Astrocyte (in vitro differentiated cells and primary cell): ENCODE results near the gene LYPD6. TPM values are rescaled to one million over a fixed set of nuclear protein-coding genes. Genes with fewer than 3 reads are reported as not detected.

Experiments
- DNase-seq: peaks from one replicate; pipeline ENCODE4 v3.0.0-alpha.2; 2010; ENCODE audit warnings: low read depth
- FAIRE-seq: peaks from 2 replicates; lab custom pipeline; 2011; peaks lifted over from hg19 to GRCh38; lab: Jason Lieb, UNC
- H2AFZ ChIP-seq: 2 replicates; pipeline ENCODE4 v1.6.0; 2012; ENCODE audit warnings: low read depth, low read length, inconsistent platforms
- H3K27ac ChIP-seq: 2 replicates; pipeline ENCODE4 v1.5.1; 2011; ENCODE audit warnings: low read depth, low read length, inconsistent platforms
- H3K27me3 ChIP-seq: 2 replicates; pipeline ENCODE4 v1.6.0; 2011; ENCODE audit warnings: low read length, inconsistent platforms; ENCODE audit not compliant: insufficient read depth
- H3K36me3 ChIP-seq: 2 replicates; pipeline ENCODE4 v1.5.1; 2011; ENCODE audit warnings: low read length, inconsistent platforms; ENCODE audit not compliant: insufficient read depth
- H3K4me1 ChIP-seq: 2 replicates; pipeline ENCODE4 v1.5.1; 2011; ENCODE audit warnings: low read length, inconsistent platforms; ENCODE audit not compliant: insufficient read depth
- H3K4me2 ChIP-seq: 2 replicates; pipeline ENCODE4 v1.6.0; 2012; ENCODE audit warnings: low read length, inconsistent platforms
- H3K4me3 ChIP-seq: 2 replicates; pipeline ENCODE4 v1.5.1; 2011; ENCODE audit warnings: low read depth, mild to moderate bottlenecking, low read length, inconsistent platforms; ENCODE audit not compliant: insufficient read depth
- H3K79me2 ChIP-seq: 2 replicates; pipeline ENCODE4 v1.6.0; 2012; ENCODE audit warnings: mild to moderate bottlenecking, low read length, inconsistent platforms; ENCODE audit not compliant: insufficient read depth
- H3K9ac ChIP-seq: 2 replicates; pipeline ENCODE4 v1.6.0; 2012; ENCODE audit warnings: mild to moderate bottlenecking, low read length, inconsistent platforms
- H3K9me3 ChIP-seq: 2 replicates; pipeline ENCODE4 v1.5.1; 2012; ENCODE audit warnings: low read depth, mild to moderate bottlenecking, low read length, inconsistent platforms; ENCODE audit not compliant: insufficient read depth
- H4K20me1 ChIP-seq: 2 replicates; pipeline ENCODE4 v1.6.0; 2012; ENCODE audit warnings: low read length, inconsistent platforms; ENCODE audit not compliant: insufficient read depth
- H3K27ac Mint-ChIP-seq: one replicate; pipeline ENCODE4 v1.8.0; 2021; ENCODE audit warnings: mild to moderate bottlenecking, mixed read lengths; ENCODE audit not compliant: unreplicated experiment
- H3K27me3 Mint-ChIP-seq: one replicate; pipeline ENCODE4 v1.8.0; 2021; ENCODE audit warnings: low read depth, mixed read lengths; ENCODE audit not compliant: unreplicated experiment
- H3K36me3 Mint-ChIP-seq: one replicate; pipeline ENCODE4 v1.8.0; 2021; ENCODE audit warnings: low read depth, mixed read lengths; ENCODE audit not compliant: unreplicated experiment
- H3K4me1 Mint-ChIP-seq: one replicate; pipeline ENCODE4 v1.8.0; 2021; ENCODE audit warnings: low read depth, mixed read lengths; ENCODE audit not compliant: unreplicated experiment
- H3K4me3 Mint-ChIP-seq: one replicate; pipeline ENCODE4 v1.8.0; 2021; ENCODE audit warnings: mild to moderate bottlenecking, moderate library complexity, mixed read lengths; ENCODE audit not compliant: unreplicated experiment
- H3K9me3 Mint-ChIP-seq: one replicate; pipeline ENCODE4 v1.8.0; 2021; ENCODE audit warnings: mild to moderate bottlenecking, mixed read lengths; ENCODE audit not compliant: unreplicated experiment
- CTCF ChIP-seq: IDR thresholded peaks from 2 replicates; pipeline ENCODE4 v1.5.1; 2011; ENCODE audit warnings: low read depth, mild to moderate bottlenecking, inconsistent platforms, low read length, moderate library complexity; ENCODE audit not compliant: insufficient read depth
- EZH2 ChIP-seq: IDR thresholded peaks from 2 replicates; pipeline ENCODE4 v1.6.1; 2012; ENCODE audit warnings: mild to moderate bottlenecking, low read length, inconsistent platforms; ENCODE audit not compliant: insufficient read depth
- total RNA-seq: library from RNA; stranded (reverse); gene quantifications from 2 replicates; pipeline ENCODE4 v1.2.1, GENCODE V29; 2021

LYPD6 gene
- total RNA-seq, 1 donor from 2014 or later: 1.4 TPM

GRCh38 chr2:149334156-149334555 lies 3.8 kb downstream of the LYPD6 start:
- Histone ChIP-seq H3K9me3 (no peaks in the 10 kb centered on the region), H3K27me3 (peaks cover 11% of the 10 kb centered on the region), H3K9ac (no peak overlapping the region), H3K27ac (no peak overlapping the region), H2AFZ (no peak overlapping the region), H3K79me2 (no peaks in the 10 kb centered on the region), H3K4me2 (no peak overlapping the region), H3K4me1 (peaks cover 3% of the 10 kb centered on the region), H3K4me3 (no peak overlapping the region), H4K20me1 (no peaks in the 10 kb centered on the region), H3K36me3 (no peaks in the 10 kb centered on the region)
- Mint-ChIP-seq H3K27me3 (peaks cover 7% of the 10 kb centered on the region), H3K27ac (no peak overlapping the region), H3K4me3 (no peak overlapping the region), H3K36me3 (peaks cover 2% of the 10 kb centered on the region), H3K9me3 (no peaks in the 10 kb centered on the region), H3K4me1 (peaks cover 3% of the 10 kb centered on the region)
- DNase-seq (no peak), FAIRE-seq (no peak)
- TF ChIP-seq CTCF (no peak), EZH2 (no peak)

- no peaks in the 10 kb centered on the region for H3K27me3 ChIP-seq
- Mint-ChIP-seq H3K27me3 (no peaks in the 10 kb centered on the region), H3K27ac (no peak overlapping the region), H3K36me3 (peaks cover 2% of the 10 kb centered on the region), H3K4me3 (no peak overlapping the region), H3K9me3 (no peaks in the 10 kb centered on the region), H3K4me1 (no peaks in the 10 kb centered on the region)
- no peaks in the 10 kb centered on the region for H3K4me1 ChIP-seq
- no peak overlapping the region for H3K4me3 ChIP-seq
- H3K9me3 ChIP-seq: no peaks in the 10 kb centered on the region
- H3K27ac ChIP-seq: no peak overlapping the region
- DNase-seq (no peak), FAIRE-seq (no peak)
- no peak overlapping the region for H2AFZ ChIP-seq
- H3K79me2 ChIP-seq: no peaks in the 10 kb centered on the region
- H3K4me2 ChIP-seq: no peak overlapping the region
- TF ChIP-seq CTCF (no peak), EZH2 (no peak)
- H3K36me3 ChIP-seq: no peaks in the 10 kb centered on the region
- no peak overlapping the region for H3K9ac ChIP-seq
- no peaks in the 10 kb centered on the region for H4K20me1 ChIP-seq
These were observed 8.9 kb downstream of the LYPD6 start for GRCh38 chr2:149339324-149339723.

GRCh38 chr2:149342509-149342908 lies 12.1 kb downstream of the LYPD6 start:
- no peaks in the 10 kb centered on the region for H3K27me3 ChIP-seq
- H3K36me3 Mint-ChIP-seq: peaks cover 2% of the 10 kb centered on the region
- H3K9me3 Mint-ChIP-seq: no peaks in the 10 kb centered on the region
- H3K9me3 ChIP-seq: no peaks in the 10 kb centered on the region
- no peaks in the 10 kb centered on the region for H3K36me3 ChIP-seq
- no peak overlapping the region for H3K27ac Mint-ChIP-seq
- TF ChIP-seq EZH2: no peak
- no peak overlapping the region for H3K4me3 Mint-ChIP-seq
- H4K20me1 ChIP-seq: no peaks in the 10 kb centered on the region
- no peak overlapping the region for H3K9ac ChIP-seq
- FAIRE-seq (no peak), DNase-seq (no peak)
- H3K4me1 ChIP-seq: no peaks in the 10 kb centered on the region
- H3K4me3 ChIP-seq: no peak overlapping the region
- no peak overlapping the region for H3K4me2 ChIP-seq
- H3K4me1 Mint-ChIP-seq: no peaks in the 10 kb centered on the region
- no peak overlapping the region for H2AFZ ChIP-seq
- H3K79me2 ChIP-seq: no peaks in the 10 kb centered on the region
- no peak overlapping the region for H3K27ac ChIP-seq
- H3K27me3 Mint-ChIP-seq: no peaks in the 10 kb centered on the region
